GM04503 (cell line): ENCODE data around the gene NFASC.

Experiments used
- DNase-seq: peaks from one replicate; pipeline ENCODE4 v3.0.0-alpha.2; 2012; ENCODE audit warnings: low read depth

Gene NFASC

DNA sequence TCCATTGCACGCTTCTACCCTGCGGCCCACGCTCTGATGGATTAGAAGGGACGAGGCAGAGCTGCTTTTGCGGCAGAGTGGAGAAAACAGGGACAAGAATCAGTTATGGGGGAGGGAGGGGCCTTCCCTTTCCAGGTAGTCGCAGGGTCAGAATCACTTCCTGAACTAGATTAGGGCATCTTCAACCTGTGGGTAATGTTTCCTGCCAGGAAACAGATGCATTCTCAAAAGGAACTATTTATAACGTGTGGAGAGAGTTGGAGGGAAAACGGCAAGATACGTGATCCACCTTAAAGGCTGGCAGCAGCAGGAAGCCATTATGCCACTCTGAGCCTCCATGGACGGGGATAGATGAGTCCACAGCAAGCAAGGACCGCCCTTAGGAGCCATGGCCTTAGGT is 112.5 kb downstream of the NFASC start:
- no peak for DNase-seq

DNA sequence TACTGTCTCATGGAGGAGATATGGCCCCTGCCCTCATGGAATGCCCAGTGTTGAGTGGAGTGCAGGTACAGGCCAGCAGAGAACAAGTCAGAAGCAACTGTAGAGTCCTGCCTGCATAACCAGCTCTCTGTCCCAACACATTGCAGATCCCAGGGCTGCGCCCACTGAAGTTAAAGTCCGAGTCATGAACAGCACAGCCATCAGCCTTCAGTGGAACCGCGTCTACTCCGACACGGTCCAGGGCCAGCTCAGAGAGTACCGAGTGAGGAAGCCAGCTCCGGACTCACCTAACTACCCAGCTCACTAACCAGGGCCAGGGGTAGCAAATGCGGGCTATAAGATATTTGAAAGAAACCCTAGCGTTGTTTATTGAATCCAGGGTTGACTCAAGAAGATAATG is 113.2 kb downstream of the NFASC start:
- no peak for DNase-seq

DNA sequence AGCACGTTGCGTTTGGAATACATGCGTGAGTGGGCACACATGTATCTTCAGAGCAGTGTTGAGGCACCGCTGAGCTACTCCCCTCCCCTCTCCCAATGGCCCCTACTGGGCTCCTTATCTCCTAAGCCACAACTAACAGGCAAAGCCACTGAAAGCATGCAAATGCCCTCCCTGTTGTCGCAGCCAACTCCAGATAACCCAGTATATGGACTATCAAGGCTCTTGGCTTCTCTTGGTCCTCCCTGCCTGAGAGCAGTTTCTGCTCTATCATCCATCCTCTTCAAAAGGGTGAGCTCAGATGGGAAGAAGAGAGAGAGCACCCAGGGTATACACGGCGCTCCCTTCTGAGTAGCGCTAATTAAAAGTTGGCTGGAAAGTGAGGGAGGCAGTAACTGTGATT is 113.8 kb downstream of the NFASC start:
- DNase-seq = no peak

DNA sequence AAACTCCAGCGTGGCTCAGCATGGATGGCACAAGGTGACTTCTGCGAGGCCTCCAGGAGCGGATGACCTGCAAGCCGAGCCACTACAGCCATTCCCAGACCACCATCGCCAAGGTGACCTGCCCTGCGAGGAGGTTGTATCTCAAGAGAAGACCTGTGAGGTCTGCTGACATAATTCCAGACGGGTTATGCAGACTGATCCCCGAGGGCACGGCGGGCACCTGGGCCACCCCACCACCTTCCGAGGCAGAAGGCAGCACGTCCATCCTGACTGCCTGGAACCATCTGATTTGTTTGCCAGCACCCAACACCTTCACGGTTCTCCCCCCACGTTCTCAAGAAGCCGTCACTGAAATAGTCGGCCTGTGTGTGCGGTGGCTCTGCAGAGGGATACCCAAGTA is 115.5 kb downstream of the NFASC start:
- no peak for DNase-seq

DNA sequence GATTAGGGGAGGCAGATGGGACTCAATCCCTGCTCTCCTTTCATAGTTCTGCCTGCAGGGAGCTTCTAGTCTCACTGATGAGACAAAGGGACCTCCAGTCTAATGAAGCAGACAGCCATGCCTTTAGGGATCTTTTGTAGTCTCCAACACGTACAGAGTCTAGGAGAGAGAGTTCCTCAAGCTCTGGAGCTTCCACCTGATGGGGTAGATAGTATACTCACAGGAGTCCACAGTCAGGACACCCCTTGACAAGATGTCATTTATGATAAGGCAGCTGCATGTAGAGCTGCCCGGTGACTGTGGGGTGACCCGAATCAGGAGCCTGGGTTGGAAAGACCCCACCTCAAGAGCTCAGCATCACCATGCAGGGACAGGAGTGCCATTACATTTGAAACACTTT is 117.0 kb downstream of the NFASC start:
- no peak for DNase-seq

DNA sequence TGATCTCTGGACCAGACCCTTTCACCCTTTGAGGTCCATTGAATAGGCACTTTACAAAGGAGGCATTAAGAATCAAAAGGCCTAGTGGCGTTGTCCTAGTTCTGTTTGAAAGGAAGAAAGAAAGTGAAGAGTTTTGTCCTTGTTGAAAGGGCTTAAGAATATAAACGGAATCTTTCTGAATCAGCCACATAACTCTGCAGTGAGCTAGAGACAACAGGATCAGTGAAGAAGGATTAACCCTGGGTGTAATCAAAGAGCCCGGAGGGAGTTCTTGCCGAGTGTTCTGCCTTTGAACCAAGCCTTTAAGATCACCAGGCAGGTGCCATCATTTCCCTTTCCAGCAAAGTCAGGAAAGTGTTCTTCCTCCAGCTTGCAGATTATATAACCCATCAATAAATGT is 117.5 kb downstream of the NFASC start:
- no peak for DNase-seq

DNA sequence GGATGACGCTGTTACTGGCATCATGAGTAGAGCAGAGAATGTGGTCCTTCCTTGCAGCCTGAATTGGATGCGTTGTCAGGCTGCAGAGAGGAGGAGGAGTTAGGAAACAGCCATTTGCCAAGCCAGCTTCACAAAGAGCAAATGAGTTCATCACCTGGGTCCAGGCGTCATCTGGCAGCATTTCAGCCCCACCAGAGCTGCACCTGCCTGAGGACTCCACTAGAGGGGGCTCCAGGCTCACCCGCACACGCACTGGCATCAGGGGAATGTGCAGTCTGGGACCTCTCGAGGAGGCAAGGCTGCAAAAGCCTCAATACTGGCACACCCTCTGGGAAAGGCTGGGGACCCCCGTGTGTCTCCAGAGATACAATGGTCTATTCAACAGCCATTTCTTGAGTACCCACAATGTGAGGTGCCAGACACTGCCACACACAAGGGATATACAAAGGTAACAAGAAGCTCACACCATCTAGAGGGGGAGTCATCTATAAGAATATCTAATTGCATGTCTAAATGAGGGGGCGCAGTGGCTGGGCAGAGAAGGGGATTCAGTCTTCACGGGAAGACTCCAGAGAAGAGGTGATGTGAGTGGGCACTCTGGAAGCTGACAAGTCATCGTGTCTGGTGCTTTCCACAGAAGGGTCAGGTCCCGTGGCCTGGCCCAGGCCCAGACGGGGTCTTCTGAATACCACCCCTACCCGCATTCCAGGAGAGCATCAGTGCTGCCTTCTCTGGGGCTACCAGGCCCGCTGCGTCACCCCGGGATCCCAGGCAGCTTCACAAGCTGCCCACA is 118.8 kb downstream of the NFASC start:
- peak; percentile 18 for DNase-seq

DNA sequence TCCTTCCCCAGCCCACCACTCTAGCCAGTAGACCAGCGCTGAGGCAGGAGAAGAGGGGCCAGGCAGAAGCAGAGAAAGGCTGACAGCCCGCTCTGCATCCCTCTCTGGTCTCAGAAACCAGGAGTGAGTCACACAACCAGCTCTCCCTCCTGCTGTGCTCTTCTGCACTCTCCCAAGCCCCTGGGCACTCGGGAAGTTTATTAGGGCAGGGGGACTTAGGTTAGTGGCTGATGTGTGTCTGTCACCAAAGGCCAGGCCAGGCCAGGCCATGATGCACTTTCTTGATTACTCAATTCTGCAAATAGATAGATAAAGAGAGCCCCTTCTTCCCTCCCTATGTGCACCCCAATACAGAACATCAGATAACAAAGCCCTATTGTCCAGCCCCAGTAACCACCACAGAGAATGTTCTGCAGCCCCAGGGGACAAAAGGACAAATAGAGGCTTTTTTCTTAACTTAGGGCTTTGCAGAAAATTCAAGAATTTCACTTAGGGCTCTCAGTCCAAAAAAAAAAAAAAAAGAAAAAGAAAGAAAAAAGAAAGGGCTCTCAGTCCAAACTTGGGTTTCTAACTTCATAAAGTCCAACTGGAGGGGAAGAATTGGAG is 119.5 kb downstream of the NFASC start:
- no peak for DNase-seq

DNA sequence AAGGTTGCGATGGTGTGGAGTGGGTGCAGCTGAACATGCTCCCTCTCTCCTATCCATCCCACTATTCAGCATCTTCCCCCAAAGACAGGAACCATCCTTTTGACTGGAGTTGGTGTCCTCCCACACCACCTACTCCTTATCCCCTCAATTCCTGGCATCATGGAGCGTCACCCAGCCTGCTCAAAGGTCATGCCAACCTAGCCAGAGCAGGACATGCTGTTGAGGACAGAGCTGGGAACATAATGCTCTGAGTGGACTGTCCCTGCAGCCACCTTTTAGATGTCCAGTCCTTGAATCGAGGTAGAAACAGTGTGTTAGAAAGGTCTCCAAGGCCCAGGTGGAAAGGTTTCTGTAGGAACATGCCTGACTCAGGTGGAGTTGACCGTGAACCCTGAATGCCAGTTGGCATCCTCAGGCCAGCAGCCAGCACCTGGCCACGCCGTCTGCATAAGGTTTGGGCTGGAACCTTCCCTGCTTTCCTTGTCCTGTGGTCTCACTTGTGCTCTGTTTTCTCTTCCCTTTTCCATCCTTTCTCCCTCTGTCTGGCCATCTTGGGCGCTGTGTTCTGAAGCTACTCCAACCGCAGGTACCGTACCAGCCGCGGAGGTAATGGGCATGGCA is 120.2 kb downstream of the NFASC start:
- DNase-seq = no peak

DNA sequence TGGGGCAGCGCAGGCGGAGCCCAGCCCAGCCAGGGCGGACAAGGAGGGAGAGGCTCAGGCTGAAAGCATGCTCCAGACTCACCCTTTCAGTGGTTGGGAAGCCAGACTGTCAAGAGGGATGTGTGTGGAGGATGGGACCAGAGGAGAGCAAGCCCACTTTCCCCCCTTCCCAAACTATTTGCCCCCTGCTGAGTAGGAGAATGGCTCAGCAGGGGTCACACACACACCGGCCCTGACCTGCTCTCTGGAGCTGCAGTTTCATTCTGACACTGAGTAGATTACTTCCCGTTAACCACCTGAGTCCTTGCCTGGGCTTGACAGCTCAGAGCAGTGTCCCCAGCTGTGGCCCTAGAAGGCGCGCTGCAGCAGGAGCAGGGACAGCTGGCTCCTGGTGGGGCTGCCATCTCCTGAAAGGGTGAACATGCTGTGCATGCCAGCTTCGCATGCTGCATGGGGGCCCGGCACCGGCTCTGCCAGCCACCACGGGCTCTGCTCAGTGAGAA is 120.7 kb downstream of the NFASC start:
- no peak for DNase-seq

DNA sequence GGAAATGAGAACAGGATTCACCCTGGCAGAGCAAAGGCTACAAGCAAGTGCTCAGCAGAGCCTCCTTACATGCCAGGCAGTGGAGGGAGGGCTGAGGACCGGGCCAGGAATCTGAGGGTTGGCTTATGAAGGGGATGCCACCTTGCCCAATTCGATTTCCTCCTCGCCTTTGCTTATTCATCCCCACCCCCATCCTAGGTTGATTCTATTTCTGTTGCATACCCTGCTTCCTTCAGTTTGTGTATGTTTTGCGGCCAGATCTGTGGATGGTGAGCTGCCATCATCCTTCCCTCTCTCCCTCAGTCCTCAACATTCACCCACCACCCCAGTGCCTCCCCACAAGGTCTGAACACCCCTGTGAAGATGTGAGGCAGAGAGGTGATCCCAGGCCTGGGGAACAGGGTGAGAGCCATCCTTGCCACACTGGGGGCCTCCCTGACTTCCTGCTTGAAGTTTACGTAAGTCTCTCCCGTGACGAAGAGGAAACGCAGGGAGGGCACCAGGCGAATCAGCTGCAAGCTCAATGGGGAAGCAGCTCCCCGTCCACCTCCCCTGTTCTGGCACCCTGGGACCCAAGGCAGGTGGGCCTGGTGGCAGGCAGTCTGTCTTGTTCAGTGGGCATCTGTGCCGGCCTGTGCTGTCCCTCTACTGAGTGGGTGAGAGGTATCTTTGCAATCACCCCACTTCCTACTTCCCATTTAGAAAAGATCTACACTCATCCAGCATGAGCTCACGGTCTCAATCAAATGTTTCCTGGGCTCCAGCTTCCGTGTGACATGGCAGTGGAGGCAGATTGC is 121.7 kb downstream of the NFASC start:
- no peak for DNase-seq

DNA sequence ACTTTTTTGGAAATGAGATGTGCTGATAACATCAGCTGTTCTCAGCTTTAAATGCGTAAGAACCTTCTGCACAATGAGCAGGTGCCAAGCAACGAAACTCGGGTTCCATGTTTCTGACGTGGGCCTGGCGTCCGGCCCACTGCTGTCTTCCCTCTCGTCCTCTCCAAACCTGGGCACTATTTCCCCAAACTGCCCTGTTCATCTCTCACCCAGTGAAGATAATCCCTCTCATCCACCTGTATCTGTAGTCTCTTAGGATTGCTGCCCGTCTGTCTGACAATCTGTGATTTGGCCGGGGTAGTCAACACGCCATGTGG is 122.3 kb downstream of the NFASC start:
- no peak for DNase-seq

DNA sequence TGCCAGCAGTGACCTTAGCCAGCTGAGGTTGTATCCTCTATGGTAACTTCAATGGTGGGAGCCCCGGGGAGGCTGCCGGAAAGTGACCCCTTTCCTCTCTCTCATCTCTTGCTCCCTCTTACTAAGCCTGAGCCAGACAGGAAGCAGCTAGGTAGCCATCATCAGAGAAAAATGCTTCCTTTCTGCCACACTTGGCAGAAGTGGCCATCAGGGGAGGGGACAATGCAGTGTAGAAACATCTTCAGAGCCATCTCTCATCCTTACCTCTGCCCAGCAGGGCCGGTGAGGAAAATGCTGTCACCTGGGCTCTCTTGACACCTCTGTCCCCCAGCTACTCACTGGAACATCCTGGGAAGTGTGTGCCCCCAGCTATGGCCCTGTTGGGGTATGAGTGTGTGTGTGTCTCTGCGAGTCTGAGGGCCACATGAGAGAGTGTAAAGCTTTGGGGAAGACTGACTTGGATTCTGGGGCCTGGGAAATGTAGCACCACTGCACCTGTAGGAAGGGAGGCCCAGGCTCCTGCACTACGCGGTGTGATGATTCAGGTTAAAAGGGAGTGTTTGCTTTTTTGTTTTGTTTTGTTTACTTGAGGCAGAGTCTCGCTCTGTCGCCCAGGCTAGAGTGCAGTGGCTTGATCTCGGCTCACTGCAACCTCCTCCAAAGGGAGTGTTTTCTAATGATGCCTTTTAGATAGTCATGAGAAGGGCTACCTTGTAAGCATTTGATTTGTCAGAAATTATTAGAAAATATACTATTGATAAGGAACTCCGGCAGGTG is 123.6 kb downstream of the NFASC start:
- DNase-seq = no peak

DNA sequence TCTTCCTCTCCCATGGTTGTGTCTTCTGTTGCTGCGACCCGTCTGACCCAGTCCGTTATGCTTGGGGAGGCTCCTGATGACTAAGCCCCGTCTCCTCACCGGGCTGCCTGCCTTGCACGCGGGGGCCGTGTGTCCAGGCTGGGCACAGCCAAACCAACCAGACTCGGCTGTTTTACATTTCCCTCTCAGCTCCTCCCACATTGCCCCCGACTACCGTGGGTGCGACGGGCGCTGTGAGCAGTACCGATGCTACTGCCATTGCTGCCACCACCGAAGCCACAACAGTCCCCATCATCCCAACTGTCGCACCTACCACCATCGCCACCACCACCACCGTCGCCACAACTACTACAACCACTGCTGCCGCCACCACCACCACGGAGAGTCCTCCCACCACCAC is 126.3 kb downstream of the NFASC start:
- no peak for DNase-seq

DNA sequence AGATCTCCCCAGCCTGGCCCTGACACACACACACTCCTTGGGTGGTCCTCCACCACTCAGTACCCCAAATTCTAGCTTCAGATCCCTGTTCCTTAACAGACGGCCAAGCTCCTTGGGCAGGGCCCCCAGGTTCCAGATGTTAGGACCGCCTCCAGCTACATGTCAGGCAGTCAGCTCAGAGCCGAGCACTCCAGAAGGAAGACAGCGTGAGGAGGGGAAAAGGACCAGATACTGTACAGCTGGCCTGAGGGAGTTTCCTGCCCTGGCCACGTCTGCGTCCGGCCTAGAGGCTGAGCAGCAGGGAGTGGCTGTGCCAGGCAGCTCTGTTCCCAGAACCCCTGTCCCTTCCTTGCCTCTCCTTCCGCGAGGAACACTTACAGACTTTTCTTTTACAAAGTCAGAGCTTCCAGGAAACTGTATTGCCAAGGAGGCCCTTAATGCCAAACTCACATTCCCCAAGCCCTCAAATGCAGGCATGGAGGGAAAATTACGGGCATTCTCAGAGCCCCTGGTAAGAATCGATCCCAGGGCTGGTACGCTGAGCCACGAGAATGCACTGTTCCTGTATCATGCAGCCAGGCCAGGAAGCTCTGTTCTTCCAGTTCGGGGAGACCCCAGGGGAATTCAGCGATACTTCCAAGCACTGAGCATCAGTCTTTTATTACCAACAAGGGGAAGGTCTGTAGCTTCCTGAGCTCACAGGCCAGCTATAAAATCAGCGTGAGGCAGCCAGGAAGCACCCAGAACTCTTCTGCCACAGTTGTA is 127.1 kb downstream of the NFASC start:
- DNase-seq = no peak

DNA sequence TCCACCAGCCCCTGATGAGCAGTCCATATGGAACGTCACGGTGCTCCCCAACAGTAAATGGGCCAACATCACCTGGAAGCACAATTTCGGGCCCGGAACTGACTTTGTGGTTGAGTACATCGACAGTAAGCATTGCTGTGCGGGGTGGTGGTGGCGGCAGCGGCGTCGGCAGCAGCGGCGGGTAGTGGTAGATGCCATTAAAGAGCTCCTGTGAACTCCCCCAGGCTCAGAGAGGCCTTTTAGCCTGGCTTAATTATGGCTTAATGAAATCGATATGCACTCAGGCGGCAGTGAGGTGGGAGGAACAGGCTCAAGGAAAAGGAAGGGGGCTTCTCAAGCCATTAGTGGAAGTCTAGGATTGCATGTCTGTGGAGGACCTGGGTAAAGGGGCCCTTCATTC is 130.5 kb downstream of the NFASC start:
- DNase-seq = no peak

DNA sequence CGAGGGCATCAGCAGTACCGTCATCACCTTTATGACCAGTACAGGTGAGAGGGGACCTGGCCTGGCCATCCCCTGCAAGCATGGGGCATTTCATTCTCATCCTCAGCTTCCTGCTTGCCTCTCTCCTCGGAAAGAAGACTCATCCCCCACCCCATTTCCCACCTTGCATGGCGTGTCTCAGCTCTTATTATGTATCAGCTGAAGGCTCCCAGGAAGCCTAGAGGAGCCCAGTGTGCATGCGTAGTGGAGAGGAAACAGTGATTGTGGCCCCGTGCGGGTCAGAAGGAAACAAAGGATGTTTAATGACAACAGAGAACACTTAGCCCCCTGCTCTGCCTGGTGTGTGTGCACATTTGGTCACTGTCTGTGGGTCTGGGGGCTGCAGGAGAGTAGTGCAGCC is 132.0 kb downstream of the NFASC start:
- DNase-seq = no peak

DNA sequence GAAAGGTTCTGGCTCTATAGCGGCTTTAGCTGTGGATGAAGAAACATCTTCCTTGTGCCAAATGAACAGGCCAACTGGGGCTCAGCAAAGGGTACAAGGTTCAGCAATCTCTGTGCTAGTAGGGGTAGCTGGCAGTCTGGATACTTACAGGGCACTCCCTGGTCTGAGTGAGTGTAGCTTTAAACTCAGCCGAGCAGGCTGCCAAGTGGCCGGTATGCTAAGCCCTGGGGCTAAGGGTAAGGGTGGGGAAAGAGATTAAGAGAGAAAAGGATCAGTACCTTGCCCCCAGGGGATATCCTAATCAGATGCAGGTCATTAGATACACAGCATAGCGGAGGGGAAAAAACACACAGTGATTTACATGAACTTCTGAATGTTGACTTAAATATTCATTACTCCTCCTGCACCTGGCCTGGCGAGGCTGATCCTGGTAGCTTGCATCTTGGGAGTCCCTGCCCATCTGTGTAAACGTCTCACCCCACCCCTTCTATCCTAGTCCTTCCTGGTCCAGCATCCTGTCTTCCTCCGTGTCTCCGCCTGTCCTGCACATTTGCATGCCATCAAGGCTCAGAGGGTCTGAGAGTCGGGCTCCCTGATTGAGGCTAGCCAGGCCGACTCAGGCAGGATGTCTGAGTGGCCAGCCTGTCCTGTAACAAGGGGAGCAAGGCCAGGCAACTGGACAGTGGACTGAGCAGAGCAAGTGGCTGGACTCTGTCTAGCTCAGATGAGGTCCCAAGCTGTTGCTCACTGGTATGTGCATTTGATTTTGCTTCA is 132.9 kb downstream of the NFASC start:
- no peak for DNase-seq

DNA sequence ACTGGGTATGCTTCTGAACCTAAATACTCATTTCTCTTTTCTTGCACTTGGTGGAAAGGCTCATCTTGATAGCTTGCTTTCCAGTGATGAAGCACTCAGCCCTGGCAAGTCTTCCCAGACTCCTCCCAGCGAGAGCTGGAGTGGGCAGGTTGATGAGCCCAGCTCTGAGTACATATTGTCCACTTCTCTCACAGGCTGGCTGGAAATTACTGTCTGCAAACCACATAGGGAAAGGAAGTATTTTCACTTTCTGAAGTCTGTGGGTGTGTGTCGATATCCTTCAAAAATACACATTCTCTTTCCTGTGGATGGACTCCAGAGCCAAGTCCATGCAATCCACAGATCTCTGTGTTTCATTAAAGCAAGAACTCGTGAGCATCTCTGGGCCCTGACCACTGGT is 133.7 kb downstream of the NFASC start:
- DNase-seq = no peak

DNA sequence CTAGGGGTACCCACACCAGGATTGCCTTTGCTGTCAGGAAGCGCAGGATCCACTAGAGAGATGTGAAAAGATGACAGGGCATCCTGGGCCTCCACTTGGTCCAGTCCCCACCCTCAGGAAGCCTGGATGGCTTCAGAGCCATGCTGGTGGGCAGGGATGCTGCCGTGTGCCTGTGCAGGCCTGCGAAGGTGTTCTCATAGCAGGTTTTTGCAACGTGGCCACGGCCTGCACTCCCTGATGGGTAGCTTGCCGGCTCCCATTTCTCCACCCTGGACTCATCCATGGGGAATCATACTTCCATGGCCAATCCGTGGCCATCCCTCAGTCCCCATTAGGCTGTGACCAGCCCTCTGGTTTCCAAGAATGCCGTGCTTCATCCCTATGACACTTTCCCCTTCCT is 138.2 kb downstream of the NFASC start:
- no peak for DNase-seq
